BLaER1 (cell line): Measurements from ENCODE around the gene KCTD11.
A peak's percentile ranks its signal among the peaks of the same experiment; 100 is the strongest.
"Not testable (repeated sequence)": the region's sequence is repeated elsewhere in the genome, so short reads cannot be mapped to it uniquely, and the experiment has no call there.

Experiments used
- H3K27ac ChIP-seq: shearing (Covaris generic); formaldehyde crosslinking; 2 replicates; pipeline ENCODE4 v1.8.1; 2022
- H3K27me3 ChIP-seq: shearing (Covaris generic); formaldehyde crosslinking; 2 replicates; pipeline ENCODE4 v1.8.1; 2022
- H3K36me3 ChIP-seq: shearing (Covaris generic); formaldehyde crosslinking; 2 replicates; pipeline ENCODE4 v1.8.1; 2022
- H3K4me1 ChIP-seq: shearing (Covaris generic); formaldehyde crosslinking; 2 replicates; pipeline ENCODE4 v1.8.1; 2022
- H3K4me2 ChIP-seq: shearing (Covaris generic); formaldehyde crosslinking; 2 replicates; pipeline ENCODE4 v1.8.1; 2022
- H3K4me3 ChIP-seq: shearing (Covaris generic); formaldehyde crosslinking; 2 replicates; pipeline ENCODE4 v1.8.1; 2022
- H3K9ac ChIP-seq: shearing (Covaris generic); formaldehyde crosslinking; 2 replicates; pipeline ENCODE4 v1.8.1; 2022
- H3K9me3 ChIP-seq: shearing (Covaris generic); formaldehyde crosslinking; 2 replicates; pipeline ENCODE4 v1.8.1; 2022
- H4K20me1 ChIP-seq: shearing (Covaris generic); formaldehyde crosslinking; 2 replicates; pipeline ENCODE4 v1.8.1; 2022
- Cebpa-rat ChIP-seq: shearing (Covaris generic); IDR thresholded peaks from 2 replicates; pipeline ENCODE4 v1.8.1; 2022

The KCTD11 gene

GRCh38 chr17:7354262-7354843 is 2.4 kb downstream of the KCTD11 start:
- Histone ChIP-seq H3K9ac (0 out of 2 replicates have a peak overlapping the region, but pooled peaks have one; percentile 24), H3K4me1 (peaks cover 52% of the 10 kb centered on the region), H3K4me3 (no peak overlapping the region), H3K36me3 (no peaks in the 10 kb centered on the region), H4K20me1 (peaks cover 6% of the 10 kb centered on the region; the same call in 1 of the 2 replicates), H3K9me3 (no peaks in the 10 kb centered on the region), H3K4me2 (peak overlapping the region; percentile 99; the same call in 1 of the 2 replicates), H3K27me3 (no peaks in the 10 kb centered on the region), H3K27ac (no peak overlapping the region)
- no peak for TF ChIP-seq Cebpa-rat

DNA sequence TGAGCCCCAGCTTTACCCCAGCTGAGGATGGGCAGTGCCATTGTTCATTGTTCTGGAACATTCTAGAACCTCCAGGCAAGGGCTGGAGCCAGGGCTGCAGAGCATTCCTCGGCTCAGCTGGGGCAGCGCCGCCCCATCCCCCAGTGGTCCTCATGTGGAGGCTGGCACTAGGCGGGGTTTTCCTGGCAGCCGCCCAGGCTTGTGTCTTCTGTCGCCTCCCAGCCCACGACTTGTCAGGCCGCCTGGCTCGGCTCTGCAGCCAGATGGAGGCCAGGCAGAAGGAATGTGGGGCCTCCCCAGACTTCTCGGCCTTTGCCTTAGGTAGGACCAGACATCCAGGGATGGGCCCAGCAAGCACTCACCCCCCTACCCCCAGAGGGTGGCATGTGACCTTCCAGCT is 3.1 kb downstream of the KCTD11 start, which contains the start of gene TMEM95:
TSS of gene TMEM95 (plus strand) at position 104 of the 400 bp plus-strand sequence. CDS start at position 153, 49 bp downstream.
- no peaks in the 10 kb centered on the region; the same call in 1 of the 2 replicates for H4K20me1 ChIP-seq
- no peaks in the 10 kb centered on the region for H3K36me3 ChIP-seq
- 0 out of 2 replicates have a peak within 1 kb of the TSS, but pooled peaks have one; percentile 24 for H3K9ac ChIP-seq
- peaks cover 45% of the 10 kb centered on the region for H3K4me1 ChIP-seq
- H3K4me3 ChIP-seq, result no peak within 1 kb of the TSS
- H3K4me2 ChIP-seq, result peak within 1 kb of the TSS; percentile 99; the same call in 1 of the 2 replicates
- no peaks in the 10 kb centered on the region for H3K27me3 ChIP-seq
- no peak for TF ChIP-seq Cebpa-rat
- H3K27ac ChIP-seq, result no peak within 1 kb of the TSS
- H3K9me3 ChIP-seq, result no peaks in the 10 kb centered on the region

DNA sequence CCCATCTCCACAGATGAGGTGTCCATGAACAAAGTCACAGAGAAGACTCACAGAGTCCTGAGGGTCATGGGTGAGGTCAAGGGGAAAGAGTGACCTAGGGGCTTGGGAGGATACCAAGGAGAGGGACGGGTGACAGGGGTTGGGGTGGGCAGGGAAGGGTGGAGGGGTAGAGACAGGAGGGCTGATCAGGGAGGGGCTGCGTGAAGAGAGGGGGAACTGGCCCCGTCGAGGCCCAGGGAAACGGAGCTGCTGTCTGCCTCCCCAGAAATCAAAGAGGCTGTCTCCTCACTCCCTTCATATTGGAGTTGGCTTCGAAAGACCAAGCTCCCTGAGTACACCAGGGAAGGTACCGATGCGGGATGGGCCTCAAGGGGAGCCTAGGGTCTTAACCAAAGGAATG is 3.6 kb downstream of the KCTD11 start:
- no peak for TF ChIP-seq Cebpa-rat
- peaks cover 42% of the 10 kb centered on the region for H3K4me1 ChIP-seq
- H3K36me3 ChIP-seq, result no peaks in the 10 kb centered on the region
- 0 out of 2 replicates have a peak overlapping the region, but pooled peaks have one; percentile 24 for H3K9ac ChIP-seq
- no peak overlapping the region for H3K4me3 ChIP-seq
- no peaks in the 10 kb centered on the region for H3K9me3 ChIP-seq
- H4K20me1 ChIP-seq, result no peaks in the 10 kb centered on the region; the same call in 1 of the 2 replicates
- no peaks in the 10 kb centered on the region for H3K27me3 ChIP-seq
- 0 out of 2 replicates have a peak overlapping the region, but pooled peaks have one; percentile 12 for H3K4me2 ChIP-seq
- no peak overlapping the region for H3K27ac ChIP-seq

GRCh38 chr17:7356072-7356549 is 4.1 kb downstream of the KCTD11 start:
- no peak for TF ChIP-seq Cebpa-rat
- Histone ChIP-seq H4K20me1 (no peaks in the 10 kb centered on the region; the same call in 1 of the 2 replicates), H3K9ac (no peak overlapping the region), H3K4me3 (no peak overlapping the region), H3K27ac (no peak overlapping the region), H3K9me3 (no peaks in the 10 kb centered on the region), H3K36me3 (no peaks in the 10 kb centered on the region), H3K27me3 (no peaks in the 10 kb centered on the region), H3K4me1 (peaks cover 37% of the 10 kb centered on the region), H3K4me2 (0 out of 2 replicates have a peak overlapping the region, but pooled peaks have one; percentile 3)

GRCh38 chr17:7356756-7357155 is 4.8 kb downstream of the KCTD11 start:
- no peak overlapping the region for H3K4me2 ChIP-seq
- H3K4me1 ChIP-seq, result peaks cover 33% of the 10 kb centered on the region
- no peaks in the 10 kb centered on the region for H3K27me3 ChIP-seq
- H4K20me1 ChIP-seq, result no peaks in the 10 kb centered on the region; the same call in 1 of the 2 replicates
- no peaks in the 10 kb centered on the region for H3K36me3 ChIP-seq
- no peak for TF ChIP-seq Cebpa-rat
- no peak overlapping the region for H3K9ac ChIP-seq
- H3K4me3 ChIP-seq, result no peak overlapping the region
- H3K9me3 ChIP-seq, result no peaks in the 10 kb centered on the region
- no peak overlapping the region for H3K27ac ChIP-seq

- H3K9me3 ChIP-seq, result no peaks in the 10 kb centered on the region
- H3K9ac ChIP-seq, result no peak overlapping the region
- TF ChIP-seq Cebpa-rat, result no peak
- no peaks in the 10 kb centered on the region; the same call in 1 of the 2 replicates for H4K20me1 ChIP-seq
- H3K27me3 ChIP-seq, result no peaks in the 10 kb centered on the region
- no peak overlapping the region for H3K27ac ChIP-seq
- no peaks in the 10 kb centered on the region for H3K36me3 ChIP-seq
- H3K4me2 ChIP-seq, result no peak overlapping the region
- peaks cover 30% of the 10 kb centered on the region for H3K4me1 ChIP-seq
- H3K4me3 ChIP-seq, result no peak overlapping the region
Measured at GRCh38 chr17:7357381-7357780, 5.4 kb downstream of the KCTD11 start.

DNA sequence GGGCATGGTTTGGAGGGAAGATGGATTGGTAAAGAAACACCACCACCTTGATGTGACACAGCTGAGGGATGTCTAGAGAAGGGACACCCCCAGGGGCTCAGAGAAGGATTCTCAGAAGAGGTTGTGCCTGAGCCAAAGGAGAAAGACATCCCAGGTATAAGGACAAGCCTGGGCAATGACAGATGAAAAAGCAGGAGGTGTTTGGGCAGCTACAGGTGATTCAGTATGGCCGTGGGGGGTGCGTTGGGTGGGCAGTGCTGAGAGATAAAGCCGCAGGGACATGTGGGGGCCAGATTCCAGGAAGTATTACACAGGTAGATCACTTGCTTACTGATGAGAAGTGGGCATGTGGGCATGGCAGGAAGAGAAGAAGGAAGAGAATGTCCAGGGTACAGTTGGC is 9.9 kb downstream of the KCTD11 start:
- Histone ChIP-seq H4K20me1 (no peaks in the 10 kb centered on the region), H3K4me1 (no peaks in the 10 kb centered on the region), H3K27me3 (no peaks in the 10 kb centered on the region), H3K27ac (no peak overlapping the region), H3K36me3 (no peaks in the 10 kb centered on the region), H3K4me2 (no peak overlapping the region), H3K9me3 (no peaks in the 10 kb centered on the region), H3K9ac (no peak overlapping the region), H3K4me3 (no peak overlapping the region)
- no peak for TF ChIP-seq Cebpa-rat

GRCh38 chr17:7363311-7363710 is 11.3 kb downstream of the KCTD11 start:
- no peak overlapping the region for H3K4me3 ChIP-seq
- no peak overlapping the region for H3K9ac ChIP-seq
- no peak overlapping the region for H3K4me2 ChIP-seq
- H3K27me3 ChIP-seq, result no peaks in the 10 kb centered on the region
- no peak for TF ChIP-seq Cebpa-rat
- H3K9me3 ChIP-seq, result no peaks in the 10 kb centered on the region
- no peaks in the 10 kb centered on the region for H4K20me1 ChIP-seq
- H3K36me3 ChIP-seq, result no peaks in the 10 kb centered on the region
- H3K4me1 ChIP-seq, result no peaks in the 10 kb centered on the region
- H3K27ac ChIP-seq, result no peak overlapping the region

DNA sequence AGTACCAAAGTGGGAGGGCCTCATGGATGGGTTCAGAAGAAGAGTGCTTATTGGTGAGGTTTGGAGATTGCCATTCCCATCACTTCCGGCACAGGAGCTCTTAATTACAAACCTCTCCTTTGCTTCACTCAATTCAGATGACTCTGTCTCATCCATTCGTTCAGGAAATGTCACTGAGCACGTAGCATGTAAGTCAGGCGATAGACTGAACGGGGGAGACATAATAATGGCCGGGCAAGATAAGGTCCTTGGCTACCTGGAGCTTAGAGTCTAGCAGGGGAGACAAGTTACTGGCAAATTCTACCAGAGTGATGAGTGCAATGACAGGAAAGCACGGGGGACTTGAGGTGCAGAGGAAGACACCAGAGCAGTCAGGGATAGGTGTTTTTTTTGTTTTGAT is 14.0 kb downstream of the KCTD11 start:
- H3K4me3 ChIP-seq, H3K9ac ChIP-seq, H3K27ac ChIP-seq, H3K9me3 ChIP-seq, H4K20me1 ChIP-seq, H3K4me2 ChIP-seq, H3K36me3 ChIP-seq, H3K4me1 ChIP-seq, H3K27me3 ChIP-seq: not testable (repeated sequence)

GRCh38 chr17:7367083-7367482 is 15.1 kb downstream of the KCTD11 start:
- no peak overlapping the region for H3K27ac ChIP-seq
- no peak overlapping the region for H3K9ac ChIP-seq
- no peak overlapping the region for H3K4me3 ChIP-seq
- no peak for TF ChIP-seq Cebpa-rat
- H3K4me1 ChIP-seq, result no peaks in the 10 kb centered on the region
- no peak overlapping the region for H3K4me2 ChIP-seq
- H4K20me1 ChIP-seq, result no peaks in the 10 kb centered on the region
- no peaks in the 10 kb centered on the region for H3K36me3 ChIP-seq
- no peaks in the 10 kb centered on the region for H3K9me3 ChIP-seq
- no peaks in the 10 kb centered on the region for H3K27me3 ChIP-seq
